H4 (cell line): Measurements from ENCODE around the gene KCNA10. TPM values are rescaled to one million over a fixed set of nuclear protein-coding genes. Genes with fewer than 3 reads are reported as not detected.

ENCODE experiments used
- DNase-seq: peaks from one replicate; pipeline ENCODE4 v3.0.0-alpha.2; 2015; ENCODE audit warnings: low spot score
- total RNA-seq: library from RNA; depleted of rRNA; stranded (reverse); fragments of >200 nt; shearing (Covaris generic); gene quantifications from 2 replicates; pipeline ENCODE4 v1.2.3, GENCODE V29; 2014

KCNA10 gene
- total RNA-seq, 1 experiment from 2014 or later, result not detected

- DNase-seq, result no peak
Observed at GRCh38 chr1:110501488-110502132, 17.4 kb downstream of the KCNA10 start.

- no peak for DNase-seq
Observed at GRCh38 chr1:110498270-110498669, 20.7 kb downstream of the KCNA10 start.

- DNase-seq, result peak; percentile 62
Observed at GRCh38 chr1:110495926-110496600, 22.9 kb downstream of the KCNA10 start.

- DNase-seq, result no peak
Observed at GRCh38 chr1:110494522-110495406, 24.2 kb downstream of the KCNA10 start.

- no peak for DNase-seq
Observed at GRCh38 chr1:110494036-110494435, 24.9 kb downstream of the KCNA10 start.

GRCh38 chr1:110493059-110493699, 25.8 kb downstream of the KCNA10 start:
- no peak for DNase-seq

- no peak for DNase-seq
Observed at GRCh38 chr1:110492573-110492972, 26.4 kb downstream of the KCNA10 start.

- DNase-seq, result no peak
Observed at GRCh38 chr1:110490791-110491451, 28.1 kb downstream of the KCNA10 start.

- no peak for DNase-seq
Observed at GRCh38 chr1:110489973-110490542, 28.9 kb downstream of the KCNA10 start.

GRCh38 chr1:110489406-110489805, 29.6 kb downstream of the KCNA10 start:
- no peak for DNase-seq

- no peak for DNase-seq
Observed at GRCh38 chr1:110488867-110489266, 30.1 kb downstream of the KCNA10 start.

GRCh38 chr1:110488161-110488560, 30.8 kb downstream of the KCNA10 start:
- DNase-seq, result no peak

- no peak for DNase-seq
Observed at GRCh38 chr1:110487726-110488125, 31.2 kb downstream of the KCNA10 start.

GRCh38 chr1:110485725-110486124, 33.2 kb downstream of the KCNA10 start:
- DNase-seq, result no peak

- DNase-seq, result no peak
Observed at GRCh38 chr1:110484801-110485200, 34.2 kb downstream of the KCNA10 start.

- DNase-seq, result no peak
Observed at GRCh38 chr1:110483308-110483685, 35.7 kb downstream of the KCNA10 start.

GRCh38 chr1:110482662-110483307, 36.2 kb downstream of the KCNA10 start:
- DNase-seq, result no peak

GRCh38 chr1:110481968-110482623, 36.9 kb downstream of the KCNA10 start:
- DNase-seq, result no peak

- no peak for DNase-seq
Observed at GRCh38 chr1:110480356-110481096, 38.4 kb downstream of the KCNA10 start.
